ENCODE data around the gene TEX54. TPM values are rescaled to one million over a fixed set of nuclear protein-coding genes. Genes with fewer than 3 reads are reported as not detected.
"Not testable (repeated sequence)": the region's sequence is repeated elsewhere in the genome, so short reads cannot be mapped to it uniquely, and the experiment has no call there.

The TEX54 gene
- total RNA-seq, result not detected

DNA sequence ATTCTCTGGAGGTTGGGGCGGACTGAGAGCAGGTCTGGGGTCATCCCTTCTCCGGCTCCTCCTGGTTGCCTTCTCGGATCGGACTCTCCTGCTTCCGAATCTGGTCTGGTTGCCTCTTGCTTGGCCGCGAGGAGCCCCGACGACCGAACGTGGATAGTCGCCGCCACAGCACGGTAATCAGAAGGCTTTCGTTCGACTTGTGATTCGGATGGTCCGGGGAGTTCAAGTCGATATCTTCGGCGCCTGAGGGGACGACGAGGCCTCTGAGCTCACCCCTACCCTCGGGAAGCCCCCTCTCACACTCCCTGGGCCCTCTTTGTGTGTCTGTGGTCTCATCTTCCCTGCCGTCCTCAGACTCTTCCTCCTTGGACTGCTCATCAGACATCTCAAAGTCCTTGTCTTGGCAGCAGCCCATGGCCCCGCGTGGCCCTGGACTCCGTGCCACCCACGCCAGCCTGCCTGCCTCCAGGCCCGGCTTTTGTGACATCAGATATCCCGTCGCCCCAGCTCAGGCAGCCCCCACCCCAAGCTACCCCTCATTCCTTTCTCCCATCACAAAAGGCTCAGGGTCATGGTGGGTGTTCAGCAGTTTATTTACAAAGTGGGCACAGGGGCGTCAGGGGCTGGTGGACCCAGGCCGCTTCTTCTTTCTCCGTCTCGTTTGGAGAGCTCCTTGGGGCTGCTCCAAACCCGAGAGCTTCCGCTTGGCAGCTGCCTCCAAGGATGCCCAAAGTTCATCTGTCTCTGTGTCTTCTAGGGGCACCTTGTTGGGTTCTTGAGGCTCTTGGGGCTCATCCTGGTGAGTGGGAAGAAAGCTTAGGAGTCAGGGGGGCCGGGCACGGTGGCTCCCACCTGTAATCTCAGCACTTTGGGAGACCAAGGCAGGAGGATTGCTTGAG lies at the start of gene TEX54:
Gene TEX54 (minus strand): TSS at position 506 of the 899 bp plus-strand sequence.
- H3K4me3 Mint-ChIP-seq, result peak within 1 kb of the TSS; percentile 91
- no peak for DNase-seq
- H3K4me1 Mint-ChIP-seq, result peaks cover 45% of the 10 kb centered on the region

DNA sequence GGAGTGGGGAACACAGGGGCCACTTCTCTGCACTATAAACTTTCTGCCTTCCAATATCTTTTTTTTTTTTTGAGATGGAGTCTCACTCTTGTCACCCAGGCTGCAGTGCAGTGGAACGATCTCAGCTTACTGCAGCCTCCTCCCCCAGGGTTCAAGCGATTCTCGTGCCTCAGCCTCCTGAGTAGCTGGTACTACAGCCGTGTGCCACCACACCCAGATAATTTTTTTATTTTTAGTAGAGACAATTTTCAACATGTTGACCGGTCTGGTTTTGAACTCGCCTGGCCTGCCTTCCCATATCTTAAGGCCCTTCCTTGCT lies 49.7 kb upstream of the TEX54 start:
- Mint-ChIP-seq H3K36me3 (peaks cover 80% of the 10 kb centered on the region), H3K9me3 (peaks cover 1% of the 10 kb centered on the region), H3K4me3 (peak overlapping the region; percentile 100), H3K4me1 (peaks cover 45% of the 10 kb centered on the region), H3K27me3 (peaks cover 9% of the 10 kb centered on the region), H3K27ac (peak overlapping the region; percentile 100)
- no peak for DNase-seq

More for the DNA sequence above, at the start of gene TEX54:
- no peaks in the 10 kb centered on the region for H3K9me3 Mint-ChIP-seq
- H3K36me3 Mint-ChIP-seq, result peaks cover 24% of the 10 kb centered on the region
- peak within 1 kb of the TSS; percentile 96 for H3K27ac Mint-ChIP-seq
- no peaks in the 10 kb centered on the region for H3K27me3 Mint-ChIP-seq

DNA sequence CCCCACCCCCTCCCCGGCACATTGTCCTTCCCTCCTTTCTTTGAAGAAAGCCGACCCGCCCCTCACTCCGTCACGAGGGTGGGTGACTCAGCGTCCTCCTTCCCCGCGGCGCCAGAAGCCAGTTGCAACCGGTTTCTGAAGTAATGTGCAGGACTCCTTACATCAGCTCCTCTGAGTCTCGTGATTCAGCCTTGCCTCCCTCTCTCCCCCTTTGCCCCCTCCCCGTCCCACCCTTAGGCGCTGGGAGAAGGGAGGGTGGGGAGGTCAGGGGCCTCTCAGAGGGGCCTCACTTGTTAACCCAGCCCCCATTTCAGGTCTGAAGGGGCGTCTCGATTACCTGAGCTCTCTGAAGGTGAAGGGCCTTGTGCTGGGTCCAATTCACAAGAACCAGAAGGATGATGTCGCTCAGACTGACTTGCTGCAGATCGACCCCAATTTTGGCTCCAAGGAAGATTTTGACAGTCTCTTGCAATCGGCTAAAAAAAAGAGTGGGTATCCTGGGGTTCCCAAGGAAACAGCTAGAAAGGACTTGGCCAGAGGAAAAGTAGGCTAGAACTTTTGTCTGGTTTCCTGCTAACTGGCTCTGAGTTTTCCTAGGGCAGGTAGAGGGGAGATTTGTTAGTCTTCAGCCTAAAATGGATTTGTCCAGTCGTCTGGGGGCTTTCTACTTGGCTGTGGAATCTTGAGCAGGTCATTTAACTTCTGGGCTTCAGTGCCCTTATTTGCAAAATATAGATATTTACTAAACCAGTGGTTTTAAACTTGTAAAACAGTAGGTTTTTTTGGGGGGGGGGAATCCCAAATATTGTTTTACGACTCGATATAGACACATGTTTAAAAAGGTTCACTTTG lies 49.2 kb upstream of the TEX54 start:
- Mint-ChIP-seq H3K4me3 (peak overlapping the region; percentile 100), H3K27me3 (peaks cover 9% of the 10 kb centered on the region), H3K36me3 (peaks cover 80% of the 10 kb centered on the region), H3K27ac (peak overlapping the region; percentile 100), H3K4me1 (peaks cover 45% of the 10 kb centered on the region), H3K9me3 (peaks cover 1% of the 10 kb centered on the region)
- peak; percentile 93 for DNase-seq

DNA sequence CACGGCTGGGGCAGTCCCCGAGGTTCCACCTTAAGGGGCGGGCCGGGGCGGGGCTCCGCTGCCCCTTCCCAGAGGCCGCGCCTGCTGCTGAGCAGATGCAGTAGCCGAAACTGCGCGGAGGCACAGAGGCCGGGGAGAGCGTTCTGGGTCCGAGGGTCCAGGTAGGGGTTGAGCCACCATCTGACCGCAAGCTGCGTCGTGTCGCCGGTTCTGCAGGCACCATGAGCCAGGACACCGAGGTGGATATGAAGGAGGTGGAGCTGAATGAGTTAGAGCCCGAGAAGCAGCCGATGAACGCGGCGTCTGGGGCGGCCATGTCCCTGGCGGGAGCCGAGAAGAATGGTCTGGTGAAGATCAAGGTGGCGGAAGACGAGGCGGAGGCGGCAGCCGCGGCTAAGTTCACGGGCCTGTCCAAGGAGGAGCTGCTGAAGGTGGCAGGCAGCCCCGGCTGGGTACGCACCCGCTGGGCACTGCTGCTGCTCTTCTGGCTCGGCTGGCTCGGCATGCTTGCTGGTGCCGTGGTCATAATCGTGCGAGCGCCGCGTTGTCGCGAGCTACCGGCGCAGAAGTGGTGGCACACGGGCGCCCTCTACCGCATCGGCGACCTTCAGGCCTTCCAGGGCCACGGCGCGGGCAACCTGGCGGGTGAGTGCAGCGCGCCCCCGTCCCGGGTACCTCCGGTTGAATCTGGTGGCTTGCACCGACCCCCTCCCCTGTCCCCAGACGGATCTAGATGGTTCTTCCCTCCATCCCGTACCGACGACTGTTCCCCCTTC lies 48.4 kb upstream of the TEX54 start, which contains the start of gene SLC3A2:
Gene SLC3A2 (plus strand): TSS at position 94 of the 776 bp plus-strand sequence. CDS start 128 bp downstream, at position 222.
- Mint-ChIP-seq H3K36me3 (peaks cover 75% of the 10 kb centered on the region), H3K4me3 (peak within 1 kb of the TSS; percentile 100), H3K27ac (peak within 1 kb of the TSS; percentile 100), H3K27me3 (peaks cover 9% of the 10 kb centered on the region), H3K4me1 (peaks cover 43% of the 10 kb centered on the region), H3K9me3 (peaks cover 1% of the 10 kb centered on the region)
- peak; percentile 87 for DNase-seq

DNA sequence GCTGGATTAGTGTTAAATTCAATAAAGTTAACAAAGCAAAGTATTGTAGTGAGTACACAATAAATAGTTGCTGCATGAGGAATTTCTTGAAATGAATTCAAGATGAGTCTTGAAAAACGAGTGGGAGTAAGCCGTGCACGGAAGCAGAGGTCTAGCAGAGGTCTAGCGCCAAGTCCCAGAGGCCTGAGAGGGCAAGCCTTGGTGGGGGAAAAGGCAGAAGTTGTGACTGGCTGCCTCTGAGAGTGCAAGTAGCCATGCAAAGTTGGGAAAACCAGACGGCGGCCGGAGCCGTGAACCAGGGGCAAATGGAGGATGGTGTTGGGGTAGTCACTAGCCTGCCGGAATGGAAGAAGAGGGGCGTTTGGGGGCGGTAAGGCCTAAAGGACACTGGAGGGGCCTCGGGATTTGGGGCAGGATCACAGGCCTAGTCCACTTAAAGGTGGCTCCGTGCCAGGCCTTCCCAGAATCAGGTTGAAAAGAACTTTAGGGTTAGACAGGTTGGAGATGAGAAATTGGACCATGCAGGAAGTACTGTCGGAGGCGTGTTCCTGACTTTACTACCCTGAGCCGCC lies 47.7 kb upstream of the TEX54 start:
- H3K36me3 Mint-ChIP-seq, result peaks cover 68% of the 10 kb centered on the region

DNA sequence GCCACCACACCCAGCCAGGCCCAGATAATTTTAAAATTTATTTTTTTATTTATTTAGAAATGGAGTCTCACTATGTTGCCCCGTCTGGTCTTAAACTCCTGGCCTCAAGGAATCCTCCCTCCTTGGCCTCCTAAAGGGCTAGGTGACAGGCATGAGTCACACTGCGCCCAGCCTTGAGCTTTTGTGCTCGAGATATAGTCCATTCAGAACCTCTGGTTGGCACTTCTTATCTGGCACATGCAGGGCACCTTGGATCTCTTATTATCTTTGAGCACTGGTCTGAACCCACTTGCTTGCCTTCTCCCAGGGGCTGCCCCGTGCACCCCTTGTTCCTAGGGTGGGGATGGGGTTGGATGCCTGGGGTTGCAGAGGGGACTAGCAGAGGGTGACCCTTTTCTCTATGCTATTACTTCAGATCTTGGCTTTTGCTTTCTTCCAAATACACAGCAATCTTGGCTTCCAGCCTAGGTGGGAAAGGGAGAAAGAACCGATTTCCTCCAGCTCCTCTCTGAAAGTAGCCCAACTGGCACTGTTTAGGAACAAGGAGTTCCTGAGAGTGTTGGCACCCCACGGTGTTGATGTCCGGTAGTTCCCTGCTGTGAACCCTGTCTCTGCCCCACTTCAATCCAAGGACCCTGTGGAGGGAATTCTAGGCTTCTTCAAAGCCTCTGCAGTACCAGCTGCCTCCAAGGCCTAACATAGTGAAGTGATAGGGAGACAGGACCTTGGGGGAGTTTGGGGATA lies 46.8 kb upstream of the TEX54 start:
- Mint-ChIP-seq H3K4me3 (peak overlapping the region; percentile 100), H3K36me3 (peaks cover 67% of the 10 kb centered on the region), H3K4me1 (peaks cover 33% of the 10 kb centered on the region), H3K9me3 (peaks cover 1% of the 10 kb centered on the region), H3K27me3 (peaks cover 9% of the 10 kb centered on the region), H3K27ac (peak overlapping the region; percentile 100)
- no peak for DNase-seq

More for the DNA sequence above, 47.7 kb upstream of the TEX54 start:
- peak; percentile 54 for DNase-seq
- Mint-ChIP-seq H3K4me3 (peak overlapping the region; percentile 100), H3K9me3 (peaks cover 1% of the 10 kb centered on the region), H3K27ac (peak overlapping the region; percentile 100), H3K27me3 (peaks cover 9% of the 10 kb centered on the region), H3K4me1 (peaks cover 38% of the 10 kb centered on the region)

DNA sequence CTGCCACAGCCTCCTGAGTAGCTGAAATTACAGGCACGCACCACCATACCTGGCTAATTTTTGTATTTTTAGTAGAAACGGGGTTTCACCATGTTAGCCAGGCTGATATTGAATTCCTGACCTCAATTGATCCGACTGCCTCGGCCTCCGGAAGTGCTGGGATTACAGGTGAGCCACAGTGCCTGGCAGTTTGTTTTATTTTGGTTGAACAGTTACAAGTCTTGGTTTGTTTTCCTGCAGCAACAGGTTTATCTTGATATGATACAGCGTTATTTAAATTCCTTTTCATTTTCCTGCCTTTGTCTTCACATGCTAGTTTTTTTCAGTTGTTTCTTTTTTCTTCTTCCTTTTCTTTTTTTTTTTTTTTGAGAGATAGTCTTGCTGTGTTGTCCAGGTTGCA lies 44.1 kb upstream of the TEX54 start:
- Mint-ChIP-seq H3K27me3 (peaks cover 8% of the 10 kb centered on the region), H3K4me1 (peaks cover 13% of the 10 kb centered on the region), H3K4me3 (no peak overlapping the region), H3K9me3 (peaks cover 1% of the 10 kb centered on the region), H3K27ac (no peak overlapping the region), H3K36me3 (peaks cover 45% of the 10 kb centered on the region)
- no peak for DNase-seq

DNA sequence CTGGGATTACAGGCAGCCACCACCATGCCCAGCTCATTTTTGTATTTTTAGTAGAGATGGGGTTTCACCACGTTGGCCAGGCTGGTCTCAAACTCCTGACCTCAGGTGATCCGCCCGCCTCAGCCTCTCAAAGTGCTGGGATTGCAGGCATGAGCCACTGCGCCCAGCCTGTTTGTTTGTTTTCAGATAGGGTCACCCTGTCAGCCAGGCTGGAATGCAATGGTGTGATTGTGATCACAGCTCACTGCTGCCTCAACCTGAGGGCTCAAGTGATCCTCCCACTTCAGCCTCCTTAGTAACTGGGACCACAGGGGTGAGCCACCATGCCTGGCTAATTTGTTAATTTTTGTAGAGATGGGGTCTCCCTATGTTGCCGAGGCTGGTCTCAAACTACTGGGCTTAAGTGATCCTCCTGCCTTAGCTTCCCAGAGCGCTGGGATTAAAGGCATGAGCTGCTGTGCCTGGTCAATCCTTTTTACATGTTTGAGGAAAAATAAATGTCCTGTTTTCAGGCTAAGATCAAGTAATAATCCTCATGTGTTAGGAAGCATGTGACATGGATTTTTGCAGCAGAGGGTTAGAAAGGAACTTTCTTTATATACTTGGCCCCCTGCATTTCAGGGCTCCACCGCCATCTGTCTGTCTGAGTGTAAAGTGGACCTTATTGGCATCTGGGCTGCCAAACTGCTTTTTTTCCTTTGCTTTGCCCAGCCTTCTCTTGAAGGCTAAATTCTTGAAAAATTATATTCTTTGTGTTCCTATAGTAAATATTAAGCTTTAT lies 43.2 kb upstream of the TEX54 start:
- DNase-seq, result no peak
- Mint-ChIP-seq H3K4me1 (peaks cover 12% of the 10 kb centered on the region), H3K27me3 (peaks cover 3% of the 10 kb centered on the region), H3K27ac (no peak overlapping the region), H3K4me3 (no peak overlapping the region), H3K36me3 (peaks cover 37% of the 10 kb centered on the region), H3K9me3 (no peaks in the 10 kb centered on the region)

DNA sequence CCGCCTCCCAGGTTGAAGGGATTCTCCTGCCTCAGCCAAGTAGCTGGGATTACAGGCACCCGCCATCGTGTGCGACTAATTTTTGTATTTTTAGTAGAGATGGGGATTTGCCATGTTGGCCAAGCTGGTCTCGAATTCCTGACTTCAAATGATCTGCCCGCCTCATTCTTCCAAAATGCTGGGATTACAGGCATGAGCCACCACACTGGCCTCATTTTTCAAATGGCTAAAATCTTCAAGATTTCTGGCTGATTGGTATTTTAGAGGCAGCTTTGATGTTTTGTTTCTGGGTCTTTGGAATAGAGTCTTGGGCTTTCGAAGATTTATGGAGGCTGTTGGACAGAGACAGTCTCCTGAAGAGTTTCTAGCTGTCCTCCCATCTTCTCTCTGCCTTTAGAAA lies 42.2 kb upstream of the TEX54 start:
- H3K4me3 Mint-ChIP-seq, result no peak overlapping the region
- peaks cover 29% of the 10 kb centered on the region for H3K36me3 Mint-ChIP-seq
- H3K9me3 Mint-ChIP-seq, result no peaks in the 10 kb centered on the region
- no peaks in the 10 kb centered on the region for H3K27me3 Mint-ChIP-seq
- no peak for DNase-seq
- peaks cover 5% of the 10 kb centered on the region for H3K4me1 Mint-ChIP-seq
- no peak overlapping the region for H3K27ac Mint-ChIP-seq

DNA sequence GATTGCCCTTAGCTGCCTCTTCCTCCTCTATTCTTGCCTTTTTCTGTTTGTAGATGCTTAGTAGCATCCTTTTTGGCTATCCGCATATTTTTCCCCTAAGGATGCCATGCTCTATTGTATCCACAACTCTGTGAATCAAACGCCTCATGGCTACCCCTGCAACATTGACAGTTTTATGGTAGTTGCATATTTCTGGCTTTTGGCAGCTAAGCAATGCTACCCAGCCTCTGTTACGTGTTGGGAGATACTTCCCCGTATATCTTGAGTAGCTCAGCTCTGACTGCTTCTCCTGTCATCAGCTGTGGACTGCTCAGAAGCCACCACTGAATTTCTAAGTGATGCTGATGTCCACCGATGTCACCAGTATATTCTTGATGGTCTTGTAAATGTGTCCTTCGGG lies 33.0 kb upstream of the TEX54 start:
- H3K4me1 Mint-ChIP-seq, result peaks cover 15% of the 10 kb centered on the region
- DNase-seq, result no peak
- peaks cover 21% of the 10 kb centered on the region for H3K36me3 Mint-ChIP-seq
- no peaks in the 10 kb centered on the region for H3K9me3 Mint-ChIP-seq
- H3K27me3 Mint-ChIP-seq, result no peaks in the 10 kb centered on the region
- H3K4me3 Mint-ChIP-seq, result no peak overlapping the region
- no peak overlapping the region for H3K27ac Mint-ChIP-seq

DNA sequence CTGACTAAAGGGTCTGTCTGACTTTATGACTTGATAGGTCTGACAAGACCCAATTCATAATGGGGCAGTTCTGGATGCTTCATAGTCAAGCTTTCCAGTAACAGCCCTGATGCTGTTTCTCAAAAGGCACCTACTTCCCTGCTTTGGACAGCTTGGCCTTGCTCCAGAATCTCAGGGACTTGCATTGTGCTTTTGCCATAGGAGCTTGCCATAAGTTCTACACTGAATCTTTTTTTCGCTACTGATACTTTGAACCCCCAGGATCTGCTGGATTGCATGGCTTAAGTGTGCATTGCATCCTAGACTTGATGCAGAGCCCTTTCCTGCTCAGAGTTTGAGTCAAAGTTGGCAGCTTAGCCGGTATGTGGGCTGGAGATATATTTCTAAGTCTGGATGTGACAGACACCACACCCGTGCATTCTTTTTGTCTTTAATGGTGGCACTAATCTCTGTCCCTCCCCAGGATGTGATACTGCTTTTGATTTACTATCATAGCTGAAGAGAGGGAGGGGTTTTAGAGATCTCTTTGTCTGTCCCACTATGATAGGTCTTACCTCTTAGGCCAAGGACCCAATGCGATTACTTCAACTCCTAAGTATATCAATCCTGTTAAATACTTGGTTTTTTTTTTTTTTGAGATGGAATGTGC lies 31.2 kb upstream of the TEX54 start:
- Mint-ChIP-seq H3K36me3 (peaks cover 26% of the 10 kb centered on the region), H3K27ac (no peak overlapping the region), H3K4me3 (no peak overlapping the region), H3K9me3 (no peaks in the 10 kb centered on the region), H3K4me1 (peaks cover 26% of the 10 kb centered on the region), H3K27me3 (no peaks in the 10 kb centered on the region)
- no peak for DNase-seq

DNA sequence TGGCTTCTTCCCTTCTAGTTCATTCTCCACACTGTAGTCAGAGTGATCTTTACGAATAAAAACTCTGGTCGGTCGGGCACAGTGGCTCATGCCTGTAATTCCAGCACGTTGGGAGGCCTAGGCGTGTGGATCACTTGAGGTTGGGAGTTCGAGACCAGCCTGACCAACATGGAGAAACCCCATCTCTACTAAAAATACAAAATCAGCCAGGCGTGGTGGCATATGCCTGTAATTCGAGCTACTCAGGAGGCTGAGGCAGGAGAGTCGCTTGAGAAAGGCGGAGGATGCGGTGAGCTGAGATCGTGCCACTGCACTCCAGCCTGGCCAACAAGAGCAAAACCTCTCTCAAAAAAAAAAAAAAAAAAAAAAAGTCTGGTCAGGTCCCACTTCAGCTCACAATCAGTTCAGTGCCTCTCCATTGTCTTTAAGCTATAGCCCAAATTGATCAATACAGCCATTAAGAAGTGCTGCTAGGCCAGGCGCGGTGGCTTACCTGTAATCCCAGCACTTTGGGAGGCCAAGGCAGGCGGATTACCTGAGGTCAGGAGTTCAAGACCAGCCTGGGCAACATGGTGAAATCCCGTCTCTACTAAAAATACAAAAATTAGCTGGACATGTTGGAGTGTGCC lies 29.0 kb upstream of the TEX54 start:
- not testable (repeated sequence) for DNase-seq, H3K4me3 Mint-ChIP-seq, H3K27me3 Mint-ChIP-seq, H3K9me3 Mint-ChIP-seq
- Mint-ChIP-seq H3K27ac (peak overlapping the region; percentile 29), H3K4me1 (peaks cover 40% of the 10 kb centered on the region), H3K36me3 (peaks cover 45% of the 10 kb centered on the region)

Measured in activated naive CD8-positive, alpha-beta T cell treated with anti-CD3 and anti-CD28 coated beads for 36 hours (primary cell).